ENCODE measurements around the gene PSMG3.

DNA sequence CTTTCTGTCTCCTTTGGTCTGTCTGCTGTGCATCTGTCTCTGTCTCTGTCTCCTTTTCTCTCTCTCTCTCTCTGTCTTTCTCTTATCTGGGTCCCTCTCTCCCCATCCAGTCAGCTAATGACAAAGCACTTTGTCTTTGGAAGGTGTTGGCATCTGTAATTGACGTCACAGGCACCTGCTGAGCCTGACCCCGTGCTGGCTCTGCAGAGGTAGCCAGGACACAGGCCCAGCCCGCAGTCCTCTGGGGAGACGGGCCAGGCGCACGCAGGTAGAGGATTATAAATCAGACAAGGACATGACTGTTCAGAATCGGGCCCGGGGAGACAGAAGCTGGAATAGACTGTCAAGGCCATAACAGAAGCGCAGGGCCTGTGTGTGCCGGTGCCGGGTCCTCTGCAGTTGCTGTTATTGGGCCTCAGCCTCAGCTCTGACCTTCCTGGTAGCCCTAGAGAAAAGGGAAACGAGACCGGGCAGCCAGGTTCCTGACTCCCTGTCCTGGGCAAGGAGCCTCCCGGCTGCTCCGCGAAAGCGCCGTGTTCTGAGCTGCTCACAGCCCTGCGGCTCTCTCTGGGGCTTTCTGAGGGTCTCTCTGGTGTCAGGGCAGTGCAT, 10.7 kb upstream of the PSMG3 start:
- TF ChIP-seq, protein P1, sequence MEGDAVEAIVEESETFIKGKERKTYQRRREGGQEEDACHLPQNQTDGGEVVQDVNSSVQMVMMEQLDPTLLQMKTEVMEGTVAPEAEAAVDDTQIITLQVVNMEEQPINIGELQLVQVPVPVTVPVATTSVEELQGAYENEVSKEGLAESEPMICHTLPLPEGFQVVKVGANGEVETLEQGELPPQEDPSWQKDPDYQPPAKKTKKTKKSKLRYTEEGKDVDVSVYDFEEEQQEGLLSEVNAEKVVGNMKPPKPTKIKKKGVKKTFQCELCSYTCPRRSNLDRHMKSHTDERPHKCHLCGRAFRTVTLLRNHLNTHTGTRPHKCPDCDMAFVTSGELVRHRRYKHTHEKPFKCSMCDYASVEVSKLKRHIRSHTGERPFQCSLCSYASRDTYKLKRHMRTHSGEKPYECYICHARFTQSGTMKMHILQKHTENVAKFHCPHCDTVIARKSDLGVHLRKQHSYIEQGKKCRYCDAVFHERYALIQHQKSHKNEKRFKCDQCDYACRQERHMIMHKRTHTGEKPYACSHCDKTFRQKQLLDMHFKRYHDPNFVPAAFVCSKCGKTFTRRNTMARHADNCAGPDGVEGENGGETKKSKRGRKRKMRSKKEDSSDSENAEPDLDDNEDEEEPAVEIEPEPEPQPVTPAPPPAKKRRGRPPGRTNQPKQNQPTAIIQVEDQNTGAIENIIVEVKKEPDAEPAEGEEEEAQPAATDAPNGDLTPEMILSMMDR (optimal IDR thresholded peaks at IDR 0.05 in 1 of 3, IDR thresholded peaks at IDR 0.05 in 1 of 3, conservative IDR thresholded peaks at IDR 0.05 in 1 of 3; ENCODE audit: extremely low read depth in 1 of 3, insufficient read depth in 2 of 3, low read length in 3 of 3), result no peak
- no peak for TF ChIP-seq EZH2 (IDR thresholded peaks at IDR 0.05; ENCODE audit: low read length)
